ENCODE data around the gene FFAR1. TPM values are rescaled to one million over a fixed set of nuclear protein-coding genes. Genes with fewer than 3 reads are reported as not detected.

The FFAR1 gene
- total RNA-seq, 1 donor from 2014 or later = not detected

DNA sequence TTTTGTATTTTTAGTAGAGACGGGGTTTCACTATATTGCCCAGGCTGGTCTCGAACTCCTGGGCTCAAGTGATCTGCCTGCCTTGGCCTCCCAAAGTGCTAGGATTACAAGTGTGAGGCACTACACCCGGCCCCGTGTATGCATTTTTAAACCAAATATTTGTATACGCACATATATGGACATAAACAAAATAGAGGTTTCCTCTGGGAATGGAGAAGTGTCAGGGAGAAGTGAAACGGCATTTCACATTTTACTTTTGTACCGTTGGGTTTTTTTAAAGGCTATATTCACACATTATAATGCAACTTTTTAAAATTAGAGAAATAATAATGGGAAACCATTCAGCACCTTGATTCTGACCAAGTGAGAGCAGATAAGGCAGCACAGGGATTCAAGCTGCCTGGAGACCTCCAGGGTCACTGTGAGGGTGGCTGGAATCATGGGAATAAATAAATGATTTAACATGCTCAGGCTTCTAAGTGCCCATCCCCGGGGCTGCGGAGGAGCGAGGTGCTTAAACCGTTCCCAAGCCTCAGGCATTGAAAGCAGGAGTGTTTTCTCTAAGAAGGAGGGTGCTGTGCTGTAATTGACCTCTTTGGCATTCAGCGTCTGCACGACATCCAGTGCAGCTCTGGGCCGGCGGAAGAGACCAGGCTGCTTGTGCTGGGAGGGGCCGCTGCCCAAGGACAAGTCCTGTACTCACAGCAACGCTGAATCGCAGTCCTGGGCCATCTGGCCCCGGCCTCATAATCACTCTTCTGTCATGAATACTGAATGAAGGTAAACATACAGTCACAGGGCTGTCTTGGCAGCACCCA lies 47.9 kb downstream of the FFAR1 start:
- no peaks in the 10 kb centered on the region for H3K9me3 Mint-ChIP-seq
- H3K4me1 Mint-ChIP-seq = peaks cover 13% of the 10 kb centered on the region
- TF ChIP-seq, protein P1, sequence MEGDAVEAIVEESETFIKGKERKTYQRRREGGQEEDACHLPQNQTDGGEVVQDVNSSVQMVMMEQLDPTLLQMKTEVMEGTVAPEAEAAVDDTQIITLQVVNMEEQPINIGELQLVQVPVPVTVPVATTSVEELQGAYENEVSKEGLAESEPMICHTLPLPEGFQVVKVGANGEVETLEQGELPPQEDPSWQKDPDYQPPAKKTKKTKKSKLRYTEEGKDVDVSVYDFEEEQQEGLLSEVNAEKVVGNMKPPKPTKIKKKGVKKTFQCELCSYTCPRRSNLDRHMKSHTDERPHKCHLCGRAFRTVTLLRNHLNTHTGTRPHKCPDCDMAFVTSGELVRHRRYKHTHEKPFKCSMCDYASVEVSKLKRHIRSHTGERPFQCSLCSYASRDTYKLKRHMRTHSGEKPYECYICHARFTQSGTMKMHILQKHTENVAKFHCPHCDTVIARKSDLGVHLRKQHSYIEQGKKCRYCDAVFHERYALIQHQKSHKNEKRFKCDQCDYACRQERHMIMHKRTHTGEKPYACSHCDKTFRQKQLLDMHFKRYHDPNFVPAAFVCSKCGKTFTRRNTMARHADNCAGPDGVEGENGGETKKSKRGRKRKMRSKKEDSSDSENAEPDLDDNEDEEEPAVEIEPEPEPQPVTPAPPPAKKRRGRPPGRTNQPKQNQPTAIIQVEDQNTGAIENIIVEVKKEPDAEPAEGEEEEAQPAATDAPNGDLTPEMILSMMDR (conservative IDR thresholded peaks at IDR 0.05) = no peak
- H3K36me3 Mint-ChIP-seq (ENCODE audit: low read depth) = no peaks in the 10 kb centered on the region
- H3K4me3 Mint-ChIP-seq = no peak overlapping the region
- peaks cover 6% of the 10 kb centered on the region for H3K27me3 Mint-ChIP-seq (ENCODE audit: low read depth)
- no peak overlapping the region for H3K27ac Mint-ChIP-seq (ENCODE audit: unreplicated experiment)
- peak; percentile 27 for DNase-seq (ENCODE audit: low read depth, low spot score)

DNA sequence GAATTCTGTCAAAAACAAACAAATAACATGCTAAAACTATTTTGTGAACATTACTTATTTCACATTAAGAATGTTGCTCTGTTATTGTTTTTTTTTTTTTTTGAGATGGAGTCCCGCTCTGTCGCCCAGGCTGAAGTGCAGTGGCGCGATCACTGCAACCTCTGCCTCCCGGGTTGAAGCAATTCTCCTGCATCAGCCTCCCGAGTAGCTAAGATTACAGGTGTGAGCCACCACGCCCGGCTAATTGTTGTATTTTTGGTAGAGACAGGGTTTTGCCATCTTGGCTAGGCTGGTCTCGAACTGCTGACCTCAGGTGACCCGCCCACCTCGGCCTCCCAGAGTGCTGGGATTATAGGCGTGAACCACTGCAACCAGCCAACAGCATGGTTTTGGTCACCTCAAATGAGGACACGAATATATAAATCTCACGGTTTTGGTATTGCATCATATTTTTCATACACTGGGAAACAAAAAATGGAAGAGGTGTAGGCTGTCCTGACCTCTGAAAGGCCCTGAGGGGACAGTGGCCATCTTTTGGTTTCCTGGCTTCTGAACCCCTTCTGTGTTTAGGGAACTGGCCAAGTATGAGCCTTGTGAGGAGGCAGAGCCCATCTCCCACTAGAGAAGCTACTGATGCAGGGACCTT lies 48.7 kb downstream of the FFAR1 start:
- DNase-seq (ENCODE audit: low read depth, low spot score) = no peak
- H3K27ac Mint-ChIP-seq (ENCODE audit: unreplicated experiment) = no peak overlapping the region
- H3K4me3 Mint-ChIP-seq = no peak overlapping the region
- TF ChIP-seq, protein P1 (conservative IDR thresholded peaks at IDR 0.05) = no peak
- H3K4me1 Mint-ChIP-seq = peaks cover 13% of the 10 kb centered on the region
- peaks cover 2% of the 10 kb centered on the region for H3K27me3 Mint-ChIP-seq (ENCODE audit: low read depth)
- H3K9me3 Mint-ChIP-seq = no peaks in the 10 kb centered on the region
- H3K36me3 Mint-ChIP-seq (ENCODE audit: low read depth) = no peaks in the 10 kb centered on the region

DNA sequence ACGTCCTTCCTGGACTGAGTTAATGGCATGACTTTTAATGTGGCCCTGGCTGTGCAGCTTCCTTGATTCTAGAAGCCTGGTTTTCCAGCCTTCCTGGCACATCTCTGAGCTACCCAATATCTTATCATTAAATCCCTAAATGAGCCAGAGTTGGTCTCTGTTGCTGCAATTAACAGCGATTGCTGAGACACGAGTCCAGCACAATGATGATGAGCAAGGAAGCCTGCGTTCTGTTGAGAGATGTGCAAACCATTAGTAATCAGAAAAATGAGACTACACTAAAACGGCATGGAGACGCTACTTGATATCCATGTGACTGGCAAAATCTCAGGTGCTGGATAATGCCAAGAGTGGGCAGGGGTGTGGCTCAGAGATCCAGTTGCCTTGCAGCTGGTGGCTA lies 49.4 kb downstream of the FFAR1 start:
- Mint-ChIP-seq H3K27me3 (ENCODE audit: low read depth) (peaks cover 2% of the 10 kb centered on the region), H3K4me1 (peaks cover 13% of the 10 kb centered on the region), H3K36me3 (ENCODE audit: low read depth) (no peaks in the 10 kb centered on the region), H3K27ac (ENCODE audit: unreplicated experiment) (no peak overlapping the region), H3K9me3 (no peaks in the 10 kb centered on the region), H3K4me3 (no peak overlapping the region)
- TF ChIP-seq, protein P1 (conservative IDR thresholded peaks at IDR 0.05) = no peak
- no peak for DNase-seq (ENCODE audit: low read depth, low spot score)

Small RNAs within 50 kb of the gene (microRNA-seq; reads per million reads assigned to microRNA genes)
- gene MIR5196 = not detected

Other genes with a start within 250 kb of the FFAR1 start
- 2.5 and 2.8 TPM in 2 replicates for gene FXYD3, start 232.1 kb upstream of the FFAR1 start, total RNA-seq
- gene LGI4, start 212.8 kb upstream of the FFAR1 start, total RNA-seq = 15.9 and 16.1 TPM in 2 replicates
- gene FXYD1, start 209.1 kb upstream of the FFAR1 start, total RNA-seq = 4.2 and 6.5 TPM in 2 replicates
- gene FXYD7, start 204.6 kb upstream of the FFAR1 start, total RNA-seq = 1.1 and 1.4 TPM in 2 replicates
- gene FXYD5, start 193.2 kb upstream of the FFAR1 start, total RNA-seq = 13.3 and 17.0 TPM in 2 replicates
- not detected in 2 replicates for gene FAM187B, start 119.2 kb upstream of the FFAR1 start, total RNA-seq
- gene LSR, start 98.9 kb upstream of the FFAR1 start, total RNA-seq = 3.5 and 4.0 TPM in 2 replicates
- 107 and 111 TPM in 2 replicates for gene USF2, start 78.9 kb upstream of the FFAR1 start, total RNA-seq
- gene HAMP, start 65.4 kb upstream of the FFAR1 start, total RNA-seq = 0.47 and 0.57 TPM in 2 replicates
- gene MAG, start 55.7 kb upstream of the FFAR1 start, total RNA-seq = not detected in 2 replicates
- gene CD22, start 18.7 kb upstream of the FFAR1 start, total RNA-seq = not detected in 2 replicates
- not detected in 2 replicates for gene FFAR3, start 10.6 kb downstream of the FFAR1 start, total RNA-seq
- gene GPR42, start 23.2 kb downstream of the FFAR1 start, total RNA-seq = not detected in 2 replicates
- not detected in 2 replicates for gene FFAR2, start 100.4 kb downstream of the FFAR1 start, total RNA-seq
- gene KRTDAP, start 142.6 kb downstream of the FFAR1 start, total RNA-seq = not detected in 2 replicates
- gene DMKN, start 165.7 kb downstream of the FFAR1 start, total RNA-seq = not detected in 2 replicates
- gene SBSN, start 180.4 kb downstream of the FFAR1 start, total RNA-seq = 0.20 and 0.21 TPM in 2 replicates
- not detected in 2 replicates for gene GAPDHS, start 185.6 kb downstream of the FFAR1 start, total RNA-seq
- 95.1 and 105 TPM in 2 replicates for gene TMEM147, start 197.7 kb downstream of the FFAR1 start, total RNA-seq
- gene ATP4A, start 215.8 kb downstream of the FFAR1 start, total RNA-seq = not detected in 2 replicates
- not detected in 2 replicates for gene PMIS2, start 238.3 kb downstream of the FFAR1 start, total RNA-seq

Data from neural crest cell (in vitro differentiated cells).